K562 (cell line): ENCODE results near the gene RHPN2.
"Not testable (repeated sequence)": the region's sequence is repeated elsewhere in the genome, so short reads cannot be mapped to it uniquely, and the experiment has no call there.

Experiments used
- HDAC6 ChIP-seq: IDR thresholded peaks from 2 replicates; pipeline ENCODE4 v1.6.1; 2012; ENCODE audit warnings: low read depth, mild to moderate bottlenecking, control low read depth, inconsistent platforms, low read length, moderate library complexity
- HLTF ChIP-seq: fragments of 450-650 bp; IDR thresholded peaks from 2 replicates; pipeline ENCODE4 v1.6.1; 2016
- PCBP1 ChIP-seq: fragments of 200-400 bp; formaldehyde crosslinking; IDR thresholded peaks from 2 replicates; pipeline ENCODE4 v1.6.1; 2018; ENCODE audit warnings: mild to moderate bottlenecking, low read depth, low read length; ENCODE audit not compliant: poor library complexity, severe bottlenecking
- USF1 ChIP-seq: sonication (generic); formaldehyde crosslinking; IDR thresholded peaks from 2 replicates; pipeline ENCODE4 v1.9.0; 2022; ENCODE audit warnings: mild to moderate bottlenecking, missing genetic modification reagents
- YBX1 ChIP-seq: fragments of 450-650 bp; IDR thresholded peaks from 2 replicates; pipeline ENCODE4 v1.7.1; 2016; ENCODE audit warnings: mild to moderate bottlenecking
- ZNF274 ChIP-seq: IDR thresholded peaks from 2 replicates; pipeline ENCODE4 v1.6.1; 2011; ENCODE audit warnings: low read depth, mild to moderate bottlenecking, low read length, moderate library complexity, borderline replicate concordance

DNA sequence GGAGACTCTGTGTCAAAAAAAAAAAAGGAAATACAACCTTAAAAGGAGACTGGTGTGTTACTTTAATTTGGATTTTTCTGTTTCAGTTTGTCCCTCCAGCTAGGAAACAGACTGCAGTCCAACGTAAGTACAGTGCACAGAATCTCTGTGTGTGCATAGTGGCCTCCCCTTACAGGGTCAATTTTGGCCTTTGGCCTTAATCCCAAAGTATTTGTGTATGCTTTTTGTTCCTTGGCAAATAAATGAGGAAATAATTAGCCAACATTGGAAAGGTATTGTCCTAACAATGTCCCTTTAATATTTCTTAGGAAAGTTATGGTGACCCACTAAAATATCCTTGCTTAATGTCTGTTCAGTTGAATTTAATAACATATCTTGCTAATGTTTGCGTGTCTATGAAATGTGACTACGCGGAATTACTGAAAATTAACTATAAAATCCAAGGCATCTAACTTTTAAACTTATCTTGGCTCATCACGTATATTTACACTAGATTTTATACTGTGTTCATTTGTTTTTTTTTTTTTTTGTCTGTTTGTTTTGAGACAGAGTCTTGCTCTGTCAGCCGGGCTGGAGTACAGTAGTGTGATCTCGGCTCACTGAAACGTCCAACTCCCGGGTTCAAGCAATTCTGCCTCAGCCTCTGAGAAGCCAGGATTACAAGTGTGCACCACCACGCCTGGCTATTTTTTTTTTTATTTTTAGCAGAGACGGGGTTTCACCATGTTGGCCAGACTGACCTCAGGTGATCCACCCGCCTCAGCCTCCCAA, 39.0 kb downstream of the RHPN2 start:
- TF ChIP-seq ZNF274; PCBP1; HLTF; YBX1; USF1 (CRISPR knock-in tag); HDAC6: not testable (repeated sequence)
